ENCODE measurements around the gene MAGI3. TPM values are rescaled to one million over a fixed set of nuclear protein-coding genes. Genes with fewer than 3 reads are reported as not detected.
"Not testable (repeated sequence)": the region's sequence is repeated elsewhere in the genome, so short reads cannot be mapped to it uniquely, and the experiment has no call there.

Gene MAGI3
- total and polyA plus RNA-seq, 2 of the 13 experiments (the other 11 are each of a cell fraction or from before 2014, with no cell fraction given): 4.0 to 11.8 TPM

- TF ChIP-seq ZNF576 (CRISPR knock-in tag; IDR thresholded peaks at IDR 0.05): peak; percentile 74; the same call in 1 of the 2 replicates
- peak; percentile 57; the same call in 1 of the 2 replicates for TF ChIP-seq ETV5 (CRISPR knock-in tag; IDR thresholded peaks at IDR 0.05; ENCODE audit: borderline replicate concordance)
- peak; percentile 67; the same call in 1 of the 2 replicates for TF ChIP-seq TARDBP (CRISPR knock-in tag; IDR thresholded peaks at IDR 0.05)
- TF ChIP-seq SMC3 (IDR thresholded peaks at IDR 0.05; ENCODE audit: low read length): 0 out of 2 replicates have a peak, but pooled peaks have one; percentile 6
- TF ChIP-seq HOMEZ (CRISPR knock-in tag; IDR thresholded peaks at IDR 0.05; ENCODE audit: low read depth): peak; percentile 93; the same call in 1 of the 2 replicates
- TF ChIP-seq MIER2 (CRISPR knock-in tag; IDR thresholded peaks at IDR 0.05): 0 out of 2 replicates have a peak, but pooled peaks have one; percentile 31
- peak; percentile 87 for TF ChIP-seq HDAC2 (CRISPR knock-in tag; IDR thresholded peaks at IDR 0.05)
- peak; percentile 68 for TF ChIP-seq HNF1B (CRISPR knock-in tag; IDR thresholded peaks at IDR 0.05)
- TF ChIP-seq ZGPAT (CRISPR knock-in tag; IDR thresholded peaks at IDR 0.05): peak; percentile 68
- TF ChIP-seq ZNF766 (CRISPR knock-in tag; IDR thresholded peaks at IDR 0.05; ENCODE audit: borderline replicate concordance): peak; percentile 72; the same call in 1 of the 2 replicates
- 0 out of 2 replicates have a peak, but pooled peaks have one; percentile 54 for TF ChIP-seq NRL (CRISPR knock-in tag; IDR thresholded peaks at IDR 0.05; ENCODE audit: borderline replicate concordance)
- TF ChIP-seq STAG1 (CRISPR knock-in tag; IDR thresholded peaks at IDR 0.05): peak; percentile 61
- peak; percentile 26; the same call in 1 of the 2 replicates for TF ChIP-seq ZFX (CRISPR knock-in tag; IDR thresholded peaks at IDR 0.05; ENCODE audit: low read depth)
- peak; percentile 83; the same call in 1 of the 2 replicates for TF ChIP-seq KMT2A (CRISPR knock-in tag; IDR thresholded peaks at IDR 0.05)
- peak; percentile 81; the same call in 1 of the 2 replicates for TF ChIP-seq ZNF710 (CRISPR knock-in tag; IDR thresholded peaks at IDR 0.05; ENCODE audit: borderline replicate concordance)
- TF ChIP-seq KDM2A (CRISPR knock-in tag; IDR thresholded peaks at IDR 0.05; ENCODE audit: borderline replicate concordance, low read depth): peak; percentile 29; the same call in 1 of the 2 replicates
- not testable (repeated sequence) for TF ChIP-seq SOX13 (IDR thresholded peaks at IDR 0.05)
- TF ChIP-seq SOX13 (CRISPR knock-in tag; conservative IDR thresholded peaks at IDR 0.05 in 1 of 2, IDR thresholded peaks at IDR 0.05 in 1 of 2): peak in 1 of 2 experiments; percentile 61; a peak in 2 of 4 replicates
Observed at GRCh38 chr1:113478427-113479195, 88.3 kb downstream of the MAGI3 start (continued).
